Stomach (tissue), 4 donors: ENCODE results near the gene SMARCD2.

Source experiments
- EP300 ChIP-seq: sonication (generic); formaldehyde crosslinking; IDR thresholded peaks from one replicate; pipeline ENCODE4 v1.6.1; 2017; ENCODE audit warnings: antibody characterized with exemption
- POLR2A ChIP-seq, 4 donors: fragments of 450-650 bp; IDR thresholded peaks; one replicate each; pipeline ENCODE4 v1.6.1; 2016; ENCODE audit warnings: antibody characterized with exemption in 4 of 4, control low read depth in 2 of 4, mild to moderate bottlenecking in 1 of 4, moderate library complexity in 1 of 4
- TF ChIP-seq, protein P1 (sequence below), 7 experiments: fragments of 450-650 bp in 4 of 7; fragments of 200-600 bp in 3 of 7; sonication (generic) in 3 of 7; IDR thresholded peaks; one replicate each; pipeline ENCODE4 v1.5.1; 2016 to 2019; ENCODE audit warnings: antibody characterized with exemption in 7 of 7, control low read depth in 2 of 7, mild to moderate bottlenecking in 1 of 7

DNA sequence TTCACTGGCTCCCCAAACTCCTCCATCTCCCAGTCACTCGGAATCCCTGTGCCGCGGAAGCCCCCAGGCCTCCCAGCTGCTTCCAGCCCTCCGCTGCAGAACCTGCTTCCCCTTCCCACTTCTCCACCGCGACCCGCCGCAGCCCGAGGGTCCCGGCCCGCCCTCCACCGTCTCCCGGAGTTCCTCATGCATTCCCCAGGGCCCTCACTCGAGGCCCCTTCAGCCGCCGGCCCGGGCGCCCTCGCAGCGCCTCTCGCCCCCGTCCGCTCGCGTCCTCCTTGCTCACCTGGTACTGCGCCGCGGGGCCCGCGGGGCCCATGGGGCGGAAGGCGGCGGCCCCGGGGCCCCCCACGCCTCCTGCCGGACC is 329 bp downstream of the SMARCD2 start:
- TF ChIP-seq, protein P1, sequence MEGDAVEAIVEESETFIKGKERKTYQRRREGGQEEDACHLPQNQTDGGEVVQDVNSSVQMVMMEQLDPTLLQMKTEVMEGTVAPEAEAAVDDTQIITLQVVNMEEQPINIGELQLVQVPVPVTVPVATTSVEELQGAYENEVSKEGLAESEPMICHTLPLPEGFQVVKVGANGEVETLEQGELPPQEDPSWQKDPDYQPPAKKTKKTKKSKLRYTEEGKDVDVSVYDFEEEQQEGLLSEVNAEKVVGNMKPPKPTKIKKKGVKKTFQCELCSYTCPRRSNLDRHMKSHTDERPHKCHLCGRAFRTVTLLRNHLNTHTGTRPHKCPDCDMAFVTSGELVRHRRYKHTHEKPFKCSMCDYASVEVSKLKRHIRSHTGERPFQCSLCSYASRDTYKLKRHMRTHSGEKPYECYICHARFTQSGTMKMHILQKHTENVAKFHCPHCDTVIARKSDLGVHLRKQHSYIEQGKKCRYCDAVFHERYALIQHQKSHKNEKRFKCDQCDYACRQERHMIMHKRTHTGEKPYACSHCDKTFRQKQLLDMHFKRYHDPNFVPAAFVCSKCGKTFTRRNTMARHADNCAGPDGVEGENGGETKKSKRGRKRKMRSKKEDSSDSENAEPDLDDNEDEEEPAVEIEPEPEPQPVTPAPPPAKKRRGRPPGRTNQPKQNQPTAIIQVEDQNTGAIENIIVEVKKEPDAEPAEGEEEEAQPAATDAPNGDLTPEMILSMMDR (IDR thresholded peaks at IDR 0.05), result no peak
- TF ChIP-seq POLR2A (IDR thresholded peaks at IDR 0.05) (no peak), EP300 (no peak)
